ENCODE data around the gene SETD5.

The SETD5 gene

GRCh38 chr3:9412293-9412692 is 14.9 kb downstream of the SETD5 start:
- peak overlapping the region; percentile 33 for H2BK120ac ChIP-seq (ENCODE audit: insufficient read depth, low read length, poor library complexity)
- H3K14ac ChIP-seq (ENCODE audit: low read length), result no peak overlapping the region
- H3K27me3 ChIP-seq (ENCODE audit: insufficient read depth, low read length), result no peaks in the 10 kb centered on the region
- H4K12ac ChIP-seq (ENCODE audit: low read depth, low read length), result no peak overlapping the region
- H2BK5ac ChIP-seq (ENCODE audit: low read depth, low read length, poor library complexity), result no peak overlapping the region
- H3K9ac ChIP-seq (ENCODE audit: low read length), result no peak overlapping the region
- no peak overlapping the region for H3K4me2 ChIP-seq (ENCODE audit: low read length)
- H3K9me3 ChIP-seq (ENCODE audit: insufficient read depth, low read depth, low read length), result no peaks in the 10 kb centered on the region
- H3K27ac ChIP-seq (ENCODE audit: low read depth, low read length), result no peak overlapping the region
- H4K91ac ChIP-seq (ENCODE audit: low read depth, low read length), result no peak overlapping the region
- H3K79me1 ChIP-seq (ENCODE audit: low read length), result no peaks in the 10 kb centered on the region
- H3K4me3 ChIP-seq (ENCODE audit: low read depth, low read length), result no peak overlapping the region
- WGBS (ENCODE audit: extremely low coverage, insufficient coverage, insufficient read length), result no CpG with 5 or more reads among the region's 1 CpG
- no peak overlapping the region for H3K23ac ChIP-seq (ENCODE audit: low read length)
- H2AFZ ChIP-seq (ENCODE audit: insufficient read depth, low read length, poor library complexity), result no peak overlapping the region
- no peak overlapping the region for H3K18ac ChIP-seq (ENCODE audit: low read length)
- H3K36me3 ChIP-seq (ENCODE audit: control insufficient read depth in 1 of 2, insufficient read depth in 2 of 2, low read length in 2 of 2), result peaks cover 0 to 5% of the 10 kb centered on the region in 2 experiments
- no peak overlapping the region for H4K8ac ChIP-seq (ENCODE audit: low read depth, low read length)
- no peak overlapping the region for H2BK12ac ChIP-seq (ENCODE audit: low read length)
- peak overlapping the region; percentile 99 for H3K4ac ChIP-seq (ENCODE audit: low read depth, low read length)
- H3K79me2 ChIP-seq (ENCODE audit: control insufficient read depth, insufficient read depth, low read length, poor library complexity), result peaks cover 23% of the 10 kb centered on the region
- H2AK5ac ChIP-seq (ENCODE audit: low read length), result no peak overlapping the region
- DNase-seq, result no peak
- H3K4me1 ChIP-seq (ENCODE audit: control insufficient read depth in 1 of 2, insufficient read depth in 2 of 2, low read length in 2 of 2), result no peaks in the 10 kb centered on the region

GRCh38 chr3:9414826-9415225 is 17.4 kb downstream of the SETD5 start:
- Histone ChIP-seq H2AK5ac (ENCODE audit: low read length) (no peak overlapping the region), H3K36me3 (ENCODE audit: control insufficient read depth in 1 of 2, insufficient read depth in 2 of 2, low read length in 2 of 2) (peaks cover 0 to 5% of the 10 kb centered on the region in 2 experiments), H3K79me2 (ENCODE audit: control insufficient read depth, insufficient read depth, low read length, poor library complexity) (peaks cover 22% of the 10 kb centered on the region), H3K18ac (ENCODE audit: low read length) (no peak overlapping the region), H3K9ac (ENCODE audit: low read length) (no peak overlapping the region), H4K12ac (ENCODE audit: low read depth, low read length) (no peak overlapping the region), H3K27ac (ENCODE audit: low read depth, low read length) (no peak overlapping the region), H4K8ac (ENCODE audit: low read depth, low read length) (no peak overlapping the region), H4K91ac (ENCODE audit: low read depth, low read length) (no peak overlapping the region), H3K4me2 (ENCODE audit: low read length) (no peak overlapping the region), H3K4me3 (ENCODE audit: low read depth, low read length) (no peak overlapping the region), H2AFZ (ENCODE audit: insufficient read depth, low read length, poor library complexity) (no peak overlapping the region), H3K79me1 (ENCODE audit: low read length) (no peaks in the 10 kb centered on the region), H2BK5ac (ENCODE audit: low read depth, low read length, poor library complexity) (no peak overlapping the region), H3K4ac (ENCODE audit: low read depth, low read length) (no peak overlapping the region), H3K14ac (ENCODE audit: low read length) (no peak overlapping the region), H2BK12ac (ENCODE audit: low read length) (no peak overlapping the region), H2BK120ac (ENCODE audit: insufficient read depth, low read length, poor library complexity) (no peak overlapping the region), H3K4me1 (ENCODE audit: control insufficient read depth in 1 of 2, insufficient read depth in 2 of 2, low read length in 2 of 2) (no peaks in the 10 kb centered on the region), H3K27me3 (ENCODE audit: insufficient read depth, low read length) (no peaks in the 10 kb centered on the region), H3K23ac (ENCODE audit: low read length) (no peak overlapping the region), H3K9me3 (ENCODE audit: insufficient read depth, low read depth, low read length) (no peaks in the 10 kb centered on the region)
- no peak for DNase-seq

- WGBS (ENCODE audit: extremely low coverage, insufficient coverage, insufficient read length), result no CpG with 5 or more reads among the region's 6 CpGs
Observed at GRCh38 chr3:9415485-9416138, 18.2 kb downstream of the SETD5 start.

GRCh38 chr3:9416139-9416780 is 18.8 kb downstream of the SETD5 start:
- Histone ChIP-seq H4K91ac (ENCODE audit: low read depth, low read length) (no peak overlapping the region), H3K9ac (ENCODE audit: low read length) (no peak overlapping the region), H3K23ac (ENCODE audit: low read length) (no peak overlapping the region), H3K4me2 (ENCODE audit: low read length) (no peak overlapping the region), H3K18ac (ENCODE audit: low read length) (no peak overlapping the region), H2AFZ (ENCODE audit: insufficient read depth, low read length, poor library complexity) (no peak overlapping the region), H2BK5ac (ENCODE audit: low read depth, low read length, poor library complexity) (no peak overlapping the region), H3K9me3 (ENCODE audit: insufficient read depth, low read depth, low read length) (no peaks in the 10 kb centered on the region), H4K12ac (ENCODE audit: low read depth, low read length) (no peak overlapping the region), H3K79me2 (ENCODE audit: control insufficient read depth, insufficient read depth, low read length, poor library complexity) (peaks cover 19% of the 10 kb centered on the region), H2BK120ac (ENCODE audit: insufficient read depth, low read length, poor library complexity) (no peak overlapping the region), H3K27ac (ENCODE audit: low read depth, low read length) (no peak overlapping the region), H2BK12ac (ENCODE audit: low read length) (no peak overlapping the region), H3K4ac (ENCODE audit: low read depth, low read length) (peak overlapping the region; percentile 97), H3K4me3 (ENCODE audit: low read depth, low read length) (no peak overlapping the region), H4K8ac (ENCODE audit: low read depth, low read length) (no peak overlapping the region), H3K27me3 (ENCODE audit: insufficient read depth, low read length) (no peaks in the 10 kb centered on the region), H3K36me3 (ENCODE audit: control insufficient read depth in 1 of 2, insufficient read depth in 2 of 2, low read length in 2 of 2) (peaks cover 0 to 5% of the 10 kb centered on the region in 2 experiments), H3K4me1 (ENCODE audit: control insufficient read depth in 1 of 2, insufficient read depth in 2 of 2, low read length in 2 of 2) (no peaks in the 10 kb centered on the region), H3K79me1 (ENCODE audit: low read length) (no peaks in the 10 kb centered on the region), H2AK5ac (ENCODE audit: low read length) (no peak overlapping the region), H3K14ac (ENCODE audit: low read length) (no peak overlapping the region)
- DNase-seq, result peak in 1 of 2 donors; percentile 4
- no CpG with 5 or more reads among the region's 3 CpGs for WGBS (ENCODE audit: extremely low coverage, insufficient coverage, insufficient read length)

More at GRCh38 chr3:9415485-9416138, 18.2 kb downstream of the SETD5 start:
- Histone ChIP-seq H2AFZ (ENCODE audit: insufficient read depth, low read length, poor library complexity) (no peak overlapping the region), H4K8ac (ENCODE audit: low read depth, low read length) (no peak overlapping the region), H3K79me1 (ENCODE audit: low read length) (no peaks in the 10 kb centered on the region), H2BK5ac (ENCODE audit: low read depth, low read length, poor library complexity) (no peak overlapping the region), H3K9me3 (ENCODE audit: insufficient read depth, low read depth, low read length) (no peaks in the 10 kb centered on the region), H3K27me3 (ENCODE audit: insufficient read depth, low read length) (no peaks in the 10 kb centered on the region), H3K4me3 (ENCODE audit: low read depth, low read length) (no peak overlapping the region), H3K23ac (ENCODE audit: low read length) (no peak overlapping the region), H3K18ac (ENCODE audit: low read length) (no peak overlapping the region), H3K4ac (ENCODE audit: low read depth, low read length) (peak overlapping the region; percentile 97), H3K9ac (ENCODE audit: low read length) (no peak overlapping the region), H3K36me3 (ENCODE audit: control insufficient read depth in 1 of 2, insufficient read depth in 2 of 2, low read length in 2 of 2) (peaks cover 0 to 5% of the 10 kb centered on the region in 2 experiments), H4K12ac (ENCODE audit: low read depth, low read length) (no peak overlapping the region), H2BK12ac (ENCODE audit: low read length) (no peak overlapping the region), H3K4me1 (ENCODE audit: control insufficient read depth in 1 of 2, insufficient read depth in 2 of 2, low read length in 2 of 2) (no peaks in the 10 kb centered on the region), H3K79me2 (ENCODE audit: control insufficient read depth, insufficient read depth, low read length, poor library complexity) (peaks cover 22% of the 10 kb centered on the region), H3K14ac (ENCODE audit: low read length) (no peak overlapping the region), H3K4me2 (ENCODE audit: low read length) (no peak overlapping the region), H2BK120ac (ENCODE audit: insufficient read depth, low read length, poor library complexity) (no peak overlapping the region), H4K91ac (ENCODE audit: low read depth, low read length) (no peak overlapping the region), H2AK5ac (ENCODE audit: low read length) (no peak overlapping the region), H3K27ac (ENCODE audit: low read depth, low read length) (no peak overlapping the region)
- no peak for DNase-seq
